Measurements from ENCODE around the gene H19. TPM values are rescaled to one million over a fixed set of nuclear protein-coding genes. Genes with fewer than 3 reads are reported as not detected.
A peak's percentile ranks its signal among the peaks of the same experiment; 100 is the strongest.

The H19 gene
- total RNA-seq, 1 donor from 2014 or later: 55.8 TPM

- no peaks in the 10 kb centered on the region for H3K27me3 ChIP-seq
- peak; percentile 21 for DNase-seq
- no peak for ATAC-seq
Measured at GRCh38 chr11:1966531-1966930, 31.1 kb downstream of the H19 start.

GRCh38 chr11:1964955-1965354, 32.7 kb downstream of the H19 start:
- no peaks in the 10 kb centered on the region for H3K9me3 ChIP-seq
- intact Hi-C loops (cut with DNase I): no loop called here
- TF ChIP-seq CTCF (IDR thresholded peaks at IDR 0.05): no peak
- H3K36me3 ChIP-seq: no peaks in the 10 kb centered on the region
- ATAC-seq: no peak
- no peaks in the 10 kb centered on the region for H3K27me3 ChIP-seq
- no peak overlapping the region for H3K27ac ChIP-seq
- DNase-seq: peak; percentile 22
- H3K4me3 ChIP-seq: no peak overlapping the region
- H3K4me1 ChIP-seq: no peaks in the 10 kb centered on the region

More at GRCh38 chr11:1966531-1966930, 31.1 kb downstream of the H19 start:
- TF ChIP-seq CTCF (IDR thresholded peaks at IDR 0.05): no peak
- no peaks in the 10 kb centered on the region for H3K36me3 ChIP-seq
- intact Hi-C loops (cut with DNase I): no loop called here
- no peak overlapping the region for H3K4me3 ChIP-seq
- H3K9me3 ChIP-seq: no peaks in the 10 kb centered on the region
- H3K4me1 ChIP-seq: no peaks in the 10 kb centered on the region
- no peak overlapping the region for H3K27ac ChIP-seq

GRCh38 chr11:1964348-1964747, 33.3 kb downstream of the H19 start:
- TF ChIP-seq CTCF (IDR thresholded peaks at IDR 0.05): no peak
- intact Hi-C loops (cut with DNase I): no loop called here
- Histone ChIP-seq H3K27me3 (no peaks in the 10 kb centered on the region), H3K36me3 (no peaks in the 10 kb centered on the region), H3K4me1 (no peaks in the 10 kb centered on the region), H3K27ac (no peak overlapping the region), H3K9me3 (no peaks in the 10 kb centered on the region), H3K4me3 (no peak overlapping the region)
- ATAC-seq (peak; percentile 76), DNase-seq (no peak)

- no peak for TF ChIP-seq CTCF (IDR thresholded peaks at IDR 0.05)
- H3K27ac ChIP-seq: no peak overlapping the region
- H3K27me3 ChIP-seq: no peaks in the 10 kb centered on the region
- DNase-seq: peak; percentile 3
- H3K4me1 ChIP-seq: no peaks in the 10 kb centered on the region
- no peak overlapping the region for H3K4me3 ChIP-seq
- H3K9me3 ChIP-seq: no peaks in the 10 kb centered on the region
- intact Hi-C loops (cut with DNase I): no loop called here
- no peak for ATAC-seq
- H3K36me3 ChIP-seq: no peaks in the 10 kb centered on the region
Measured at GRCh38 chr11:1963864-1964263, 33.8 kb downstream of the H19 start.

GRCh38 chr11:1959786-1960185, 37.9 kb downstream of the H19 start:
- intact Hi-C loops (cut with DNase I): no loop called here
- Histone ChIP-seq H3K4me1 (no peaks in the 10 kb centered on the region), H3K27me3 (no peaks in the 10 kb centered on the region), H3K27ac (no peak overlapping the region), H3K9me3 (no peaks in the 10 kb centered on the region), H3K4me3 (no peak overlapping the region), H3K36me3 (no peaks in the 10 kb centered on the region)
- DNase-seq (peak; percentile 6), ATAC-seq (no peak)
- TF ChIP-seq CTCF (IDR thresholded peaks at IDR 0.05): no peak

GRCh38 chr11:1958367-1958766, 39.3 kb downstream of the H19 start:
- no peaks in the 10 kb centered on the region for H3K4me1 ChIP-seq
- no peak for TF ChIP-seq CTCF (IDR thresholded peaks at IDR 0.05)

More at GRCh38 chr11:1958367-1958766, 39.3 kb downstream of the H19 start:
- H3K9me3 ChIP-seq: no peaks in the 10 kb centered on the region
- no peak overlapping the region for H3K27ac ChIP-seq
- H3K27me3 ChIP-seq: no peaks in the 10 kb centered on the region
- ATAC-seq (no peak), DNase-seq (no peak)
- intact Hi-C loops (cut with DNase I): no loop called here
- no peak overlapping the region for H3K4me3 ChIP-seq
- no peaks in the 10 kb centered on the region for H3K36me3 ChIP-seq

Data from upper lobe of right lung (tissue), 1 donor.